GM06990 (cell line): ENCODE measurements around the gene ANKRD11.

ENCODE experiments used
- DNase-seq: peaks from one replicate; pipeline ENCODE4 v3.0.0-alpha.2; 2011; ENCODE audit not compliant: insufficient read length; ENCODE audit errors: extremely low read depth
- H3K27me3 ChIP-seq: replicated peaks from 2 replicates; pipeline ENCODE4 v1.6.0; 2011; ENCODE audit warnings: low read length; ENCODE audit not compliant: control insufficient read depth, insufficient read depth
- H3K36me3 ChIP-seq: 2 replicates; pipeline ENCODE4 v1.5.1; 2011; ENCODE audit warnings: low read length; ENCODE audit not compliant: control insufficient read depth, insufficient read depth
- H3K4me3 ChIP-seq: replicated peaks from 2 replicates; pipeline ENCODE4 v1.5.1; 2011; ENCODE audit warnings: low read depth, mild to moderate bottlenecking, control low read depth, low read length
- CTCF ChIP-seq: IDR thresholded peaks from 2 replicates; pipeline ENCODE4 v1.5.1; 2011; ENCODE audit warnings: low read length, control low read depth, mild to moderate bottlenecking, inconsistent platforms; ENCODE audit not compliant: insufficient read depth, poor library complexity, severe bottlenecking

The ANKRD11 gene

GRCh38 chr16:89523680-89524344 lies 33.5 kb upstream of the ANKRD11 start:
- no peak for TF ChIP-seq CTCF
- H3K4me3 ChIP-seq = no peak overlapping the region
- no peaks in the 10 kb centered on the region for H3K27me3 ChIP-seq
- peaks cover 38% of the 10 kb centered on the region for H3K36me3 ChIP-seq
- DNase-seq = no peak

GRCh38 chr16:89522287-89522686 lies 31.9 kb upstream of the ANKRD11 start:
- DNase-seq = no peak
- H3K27me3 ChIP-seq = no peaks in the 10 kb centered on the region
- no peak overlapping the region for H3K4me3 ChIP-seq
- H3K36me3 ChIP-seq = peaks cover 35% of the 10 kb centered on the region
- no peak for TF ChIP-seq CTCF

- no peak for DNase-seq
- no peak for TF ChIP-seq CTCF
- Histone ChIP-seq H3K27me3 (no peaks in the 10 kb centered on the region), H3K4me3 (no peak overlapping the region), H3K36me3 (peaks cover 40% of the 10 kb centered on the region)
Measured at GRCh38 chr16:89519881-89520280, 29.5 kb upstream of the ANKRD11 start.

- Histone ChIP-seq H3K27me3 (no peaks in the 10 kb centered on the region), H3K36me3 (peaks cover 28% of the 10 kb centered on the region), H3K4me3 (no peak overlapping the region)
- DNase-seq = no peak
- TF ChIP-seq CTCF = no peak
Measured at GRCh38 chr16:89517128-89517527, 26.8 kb upstream of the ANKRD11 start.

DNA sequence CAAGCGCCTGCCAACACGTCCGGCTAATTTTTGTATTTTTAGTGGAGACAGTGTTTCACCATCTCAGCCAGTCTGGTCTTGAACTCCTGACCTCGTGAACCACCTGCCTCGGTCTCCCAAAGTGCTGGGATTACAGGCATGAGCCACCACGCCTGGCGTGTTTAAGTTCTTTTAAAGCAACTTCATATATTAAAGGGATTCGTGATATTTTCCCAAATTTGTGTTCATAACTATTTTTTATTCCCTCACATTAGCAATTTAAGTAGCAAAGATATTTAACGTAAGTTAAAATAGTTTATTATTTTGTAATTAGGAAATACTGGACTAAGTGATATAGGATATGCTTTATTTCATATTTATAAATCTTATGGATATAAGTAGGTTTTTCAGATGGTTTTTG lies 22.1 kb upstream of the ANKRD11 start:
- no peak for DNase-seq
- no peak for TF ChIP-seq CTCF
- H3K36me3 ChIP-seq = peaks cover 24% of the 10 kb centered on the region
- no peak overlapping the region for H3K4me3 ChIP-seq
- H3K27me3 ChIP-seq = no peaks in the 10 kb centered on the region

DNA sequence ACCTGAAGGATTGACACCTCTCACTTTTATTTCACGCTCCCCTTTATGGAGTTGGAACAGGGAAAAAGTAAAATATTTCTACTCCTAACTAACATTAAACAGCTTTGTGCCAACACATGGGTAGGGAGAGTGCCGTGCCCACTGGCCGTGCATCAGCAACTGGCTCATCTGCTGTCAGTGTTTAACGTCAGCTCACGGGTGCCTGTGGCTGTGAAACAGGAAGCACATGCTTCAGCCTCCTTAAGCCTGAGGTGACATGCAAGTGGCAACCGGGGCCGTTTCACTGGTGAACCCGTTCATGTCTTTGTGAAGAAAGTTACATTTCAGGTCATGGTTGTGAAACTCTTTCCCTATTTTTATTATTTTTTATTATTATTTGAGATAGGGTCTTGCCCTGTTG lies 21.0 kb upstream of the ANKRD11 start:
- DNase-seq = no peak
- Histone ChIP-seq H3K27me3 (no peaks in the 10 kb centered on the region), H3K4me3 (no peak overlapping the region), H3K36me3 (peaks cover 17% of the 10 kb centered on the region)
- no peak for TF ChIP-seq CTCF
